Left ventricle myocardium inferior (tissue), 1 donor: Measurements from ENCODE around the gene UPP2. TPM values are rescaled to one million over a fixed set of nuclear protein-coding genes. Genes with fewer than 3 reads are reported as not detected.

Experiments used
- DNase-seq: peaks from one replicate; pipeline ENCODE4 v3.0.0-alpha.2; 2020
- H3K27ac ChIP-seq: fragments of 200-600 bp; replicated peaks from 2 replicates; pipeline ENCODE4 v1.8.0; 2021
- H3K27me3 ChIP-seq: fragments of 200-600 bp; 2 replicates; pipeline ENCODE4 v1.8.0; 2021; ENCODE audit warnings: low read depth
- H3K36me3 ChIP-seq: fragments of 200-600 bp; 2 replicates; pipeline ENCODE4 v1.8.0; 2021
- H3K4me1 ChIP-seq: fragments of 200-600 bp; 2 replicates; pipeline ENCODE4 v1.8.0; 2021
- H3K4me3 ChIP-seq: fragments of 200-600 bp; 2 replicates; pipeline ENCODE4 v1.8.0; 2021; ENCODE audit warnings: mild to moderate bottlenecking, moderate library complexity
- H3K9me3 ChIP-seq: fragments of 200-600 bp; replicated peaks from 2 replicates; pipeline ENCODE4 v1.8.0; 2021
- CTCF ChIP-seq: fragments of 200-600 bp; IDR thresholded peaks from 2 replicates; pipeline ENCODE4 v1.8.0; 2021; ENCODE audit warnings: antibody characterized with exemption, mild to moderate bottlenecking, borderline replicate concordance
- intact Hi-C: fragments of 100-400 bp; cut with micrococcal nuclease; formaldehyde crosslinking; loops from one replicate; pipeline ENCODE4 v1.11.0; 2022
- total RNA-seq: library from RNA; stranded (reverse); fragmentation: NEBNext Ultra II Directional; extraction: Animal tissue kit (Norgen Biotek cat#: 25700); gene quantifications from one replicate; pipeline ENCODE4 v1.2.1, GENCODE V29; 2021
- donor health status: DM: no; HTN: yes; CAD: no; lungs with severe emphysema.

The UPP2 gene
- total RNA-seq, 1 donor from 2014 or later = not detected

GRCh38 chr2:158184556-158185343 lies 83.1 kb downstream of the UPP2 start:
- intact Hi-C loops = no loop called here
- no peak for TF ChIP-seq CTCF
- DNase-seq = no peak
- H3K36me3 ChIP-seq = no peaks in the 10 kb centered on the region
- H3K4me1 ChIP-seq = peaks cover 2% of the 10 kb centered on the region
- no peak overlapping the region for H3K4me3 ChIP-seq
- H3K27ac ChIP-seq = no peak overlapping the region
- H3K9me3 ChIP-seq = no peaks in the 10 kb centered on the region
- no peaks in the 10 kb centered on the region for H3K27me3 ChIP-seq

Other genes with a start within 250 kb of the UPP2 start
- gene ACVR1, start 225.5 kb upstream of the UPP2 start, total RNA-seq = 30.6 TPM